ENCODE results near the gene TBXA2R. TPM values are rescaled to one million over a fixed set of nuclear protein-coding genes. Genes with fewer than 3 reads are reported as not detected.

Gene TBXA2R
- total RNA-seq, 1 donor from 2014 or later: 0.47 TPM

GRCh38 chr19:3642296-3642695, 35.6 kb upstream of the TBXA2R start:
- DNase-seq (ENCODE audit: low spot score in 2 of 2, unreplicated experiment in 2 of 2): no peak
- no peak overlapping the region for H3K4me3 Mint-ChIP-seq
- H3K27me3 Mint-ChIP-seq (ENCODE audit: low read depth): no peaks in the 10 kb centered on the region
- peaks cover 12% of the 10 kb centered on the region for H3K36me3 Mint-ChIP-seq
- no peak overlapping the region for H3K27ac Mint-ChIP-seq
- H3K9me3 Mint-ChIP-seq: no peaks in the 10 kb centered on the region
- TF ChIP-seq, protein P1, sequence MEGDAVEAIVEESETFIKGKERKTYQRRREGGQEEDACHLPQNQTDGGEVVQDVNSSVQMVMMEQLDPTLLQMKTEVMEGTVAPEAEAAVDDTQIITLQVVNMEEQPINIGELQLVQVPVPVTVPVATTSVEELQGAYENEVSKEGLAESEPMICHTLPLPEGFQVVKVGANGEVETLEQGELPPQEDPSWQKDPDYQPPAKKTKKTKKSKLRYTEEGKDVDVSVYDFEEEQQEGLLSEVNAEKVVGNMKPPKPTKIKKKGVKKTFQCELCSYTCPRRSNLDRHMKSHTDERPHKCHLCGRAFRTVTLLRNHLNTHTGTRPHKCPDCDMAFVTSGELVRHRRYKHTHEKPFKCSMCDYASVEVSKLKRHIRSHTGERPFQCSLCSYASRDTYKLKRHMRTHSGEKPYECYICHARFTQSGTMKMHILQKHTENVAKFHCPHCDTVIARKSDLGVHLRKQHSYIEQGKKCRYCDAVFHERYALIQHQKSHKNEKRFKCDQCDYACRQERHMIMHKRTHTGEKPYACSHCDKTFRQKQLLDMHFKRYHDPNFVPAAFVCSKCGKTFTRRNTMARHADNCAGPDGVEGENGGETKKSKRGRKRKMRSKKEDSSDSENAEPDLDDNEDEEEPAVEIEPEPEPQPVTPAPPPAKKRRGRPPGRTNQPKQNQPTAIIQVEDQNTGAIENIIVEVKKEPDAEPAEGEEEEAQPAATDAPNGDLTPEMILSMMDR (IDR thresholded peaks at IDR 0.05; ENCODE audit: unreplicated experiment): no peak
- no peaks in the 10 kb centered on the region for H3K4me1 Mint-ChIP-seq

- DNase-seq (ENCODE audit: low spot score in 2 of 2, unreplicated experiment in 2 of 2): no peak
- peaks cover 12% of the 10 kb centered on the region for H3K36me3 Mint-ChIP-seq
- H3K27me3 Mint-ChIP-seq (ENCODE audit: low read depth): no peaks in the 10 kb centered on the region
- H3K27ac Mint-ChIP-seq: no peak overlapping the region
- H3K9me3 Mint-ChIP-seq: no peaks in the 10 kb centered on the region
- no peaks in the 10 kb centered on the region for H3K4me1 Mint-ChIP-seq
- no peak overlapping the region for H3K4me3 Mint-ChIP-seq
- TF ChIP-seq, protein P1 (IDR thresholded peaks at IDR 0.05; ENCODE audit: unreplicated experiment): no peak
These were observed 35.0 kb upstream of the TBXA2R start for GRCh38 chr19:3641515-3642269.

- no peak overlapping the region for H3K27ac Mint-ChIP-seq
- TF ChIP-seq, protein P1 (IDR thresholded peaks at IDR 0.05; ENCODE audit: unreplicated experiment): no peak
- H3K9me3 Mint-ChIP-seq: no peaks in the 10 kb centered on the region
- H3K36me3 Mint-ChIP-seq: peaks cover 12% of the 10 kb centered on the region
- no peaks in the 10 kb centered on the region for H3K27me3 Mint-ChIP-seq (ENCODE audit: low read depth)
- H3K4me3 Mint-ChIP-seq: no peak overlapping the region
- H3K4me1 Mint-ChIP-seq: no peaks in the 10 kb centered on the region
- DNase-seq (ENCODE audit: low spot score in 2 of 2, unreplicated experiment in 2 of 2): no peak
These were observed 32.8 kb upstream of the TBXA2R start for GRCh38 chr19:3639479-3639878.

- Mint-ChIP-seq H3K9me3 (no peaks in the 10 kb centered on the region), H3K4me3 (no peak overlapping the region), H3K36me3 (peaks cover 12% of the 10 kb centered on the region), H3K27ac (no peak overlapping the region), H3K27me3 (ENCODE audit: low read depth) (no peaks in the 10 kb centered on the region), H3K4me1 (no peaks in the 10 kb centered on the region)
- DNase-seq (ENCODE audit: low spot score in 2 of 2, unreplicated experiment in 2 of 2): no peak
- TF ChIP-seq, protein P1 (IDR thresholded peaks at IDR 0.05; ENCODE audit: unreplicated experiment): no peak
These were observed 31.8 kb upstream of the TBXA2R start for GRCh38 chr19:3638208-3639193.

- DNase-seq (ENCODE audit: low spot score in 2 of 2, unreplicated experiment in 2 of 2): no peak
- no peaks in the 10 kb centered on the region for H3K27me3 Mint-ChIP-seq (ENCODE audit: low read depth)
- H3K4me3 Mint-ChIP-seq: no peak overlapping the region
- TF ChIP-seq, protein P1 (IDR thresholded peaks at IDR 0.05; ENCODE audit: unreplicated experiment): no peak
- no peaks in the 10 kb centered on the region for H3K4me1 Mint-ChIP-seq
- no peak overlapping the region for H3K27ac Mint-ChIP-seq
- H3K9me3 Mint-ChIP-seq: no peaks in the 10 kb centered on the region
- H3K36me3 Mint-ChIP-seq: peaks cover 10% of the 10 kb centered on the region
These were observed 30.9 kb upstream of the TBXA2R start for GRCh38 chr19:3637621-3638020.

Measured in mesothelial cell of epicardium (in vitro differentiated cells).